K562 (cell line): Measurements from ENCODE around the gene PYGO2. TPM values are rescaled to one million over a fixed set of nuclear protein-coding genes. Genes with fewer than 3 reads are reported as not detected.

Experiments used
- AFF1 ChIP-seq, 2 experiments: fragments of 450-650 bp; IDR thresholded peaks; 2 replicates each; pipeline ENCODE4 v1.6.1; 2018; ENCODE audit warnings: mild to moderate bottlenecking in 2 of 2, low read depth in 1 of 2; ENCODE audit not compliant: partially characterized antibody in 2 of 2
- ARID2 ChIP-seq: fragments of 450-650 bp; IDR thresholded peaks from 2 replicates; pipeline ENCODE4 v1.6.1; 2017; ENCODE audit warnings: antibody characterized with exemption, mild to moderate bottlenecking
- BCOR ChIP-seq: fragments of 450-650 bp; IDR thresholded peaks from 2 replicates; pipeline ENCODE4 v1.6.1; 2016
- C11orf30 ChIP-seq: fragments of 450-650 bp; IDR thresholded peaks from 2 replicates; pipeline ENCODE4 v1.6.1; 2016; ENCODE audit warnings: low read depth, mild to moderate bottlenecking
- CBFB ChIP-seq: sonication (generic); formaldehyde crosslinking; IDR thresholded peaks from 2 replicates; pipeline ENCODE4 v1.4.0; 2020; ENCODE audit warnings: mild to moderate bottlenecking, missing genetic modification reagents
- CSDE1 ChIP-seq, 2 experiments: fragments of 450-650 bp; IDR thresholded peaks; 2 replicates each; pipeline ENCODE4 v1.6.1; 2016; ENCODE audit warnings: mild to moderate bottlenecking in 1 of 2
- CTCF ChIP-seq, 3 experiments: IDR thresholded peaks in 2 of 3; conservative IDR thresholded peaks in 1 of 3; 2 replicates each; pipeline ENCODE4 v1.5.1; 2011 to 2012; ENCODE audit warnings: low read length in 3 of 3, mild to moderate bottlenecking in 3 of 3, control low read depth in 2 of 3, improper control_type of control experiment in 1 of 3, inconsistent platforms in 1 of 3, low read depth in 1 of 3, mixed read lengths in 1 of 3, moderate library complexity in 1 of 3; ENCODE audit not compliant: insufficient read depth in 2 of 3
- EP300 ChIP-seq: IDR thresholded peaks from 2 replicates; pipeline ENCODE4 v1.6.1; 2012; ENCODE audit warnings: low read length, improper control_type of control experiment
- GTF2A2 ChIP-seq: IDR thresholded peaks from 2 replicates; pipeline ENCODE4 v1.6.1; 2016; ENCODE audit warnings: mild to moderate bottlenecking, missing genetic modification characterization, missing compliant biosample characterization
- GTF2B ChIP-seq: IDR thresholded peaks from 2 replicates; pipeline ENCODE4 v1.6.1; 2011; ENCODE audit not compliant: insufficient read length; ENCODE audit errors: extremely low read depth
- HMGXB4 ChIP-seq: sonication (generic); formaldehyde crosslinking; IDR thresholded peaks from 2 replicates; pipeline ENCODE4 v1.8.1; 2023; ENCODE audit warnings: mild to moderate bottlenecking, missing genetic modification reagents
- MAFK ChIP-seq: IDR thresholded peaks from 2 replicates; pipeline ENCODE4 v1.6.1; 2011; ENCODE audit warnings: low read length, improper control_type of control experiment
- SP1 ChIP-seq: sonication (generic); formaldehyde crosslinking; IDR thresholded peaks from 2 replicates; pipeline ENCODE4 v1.8.1; 2022; ENCODE audit warnings: mild to moderate bottlenecking, missing genetic modification reagents
- STAT5B ChIP-seq: fragments of 250-450 bp; sonication (Bioruptor Pico); IDR thresholded peaks from 2 replicates; pipeline ENCODE4 v1.8.0; 2021; ENCODE audit warnings: mild to moderate bottlenecking, inconsistent platforms
- TARDBP ChIP-seq: fragments of 450-650 bp; IDR thresholded peaks from 2 replicates; pipeline ENCODE4 v1.6.1; 2016
- TBL1XR1 ChIP-seq, 2 experiments: IDR thresholded peaks; 2 replicates each; pipeline ENCODE4 v1.6.1; 2012; ENCODE audit warnings: improper control_type of control experiment in 2 of 2, low read length in 2 of 2, mild to moderate bottlenecking in 1 of 2
- TFE3 ChIP-seq: fragments of 450-650 bp; formaldehyde crosslinking; IDR thresholded peaks from 2 replicates; pipeline ENCODE4 v1.4.0; 2020; ENCODE audit warnings: mild to moderate bottlenecking, mixed read lengths
- ZNF12 ChIP-seq: sonication (generic); formaldehyde crosslinking; IDR thresholded peaks from 2 replicates; pipeline ENCODE4 v1.4.0; 2020; ENCODE audit warnings: mild to moderate bottlenecking, missing genetic modification reagents
- polyA plus RNA-seq, 8 experiments: library from polyadenylated mRNA; depleted of rRNA in 4 of 8; stranded (reverse) in 5 of 8; unstranded in 3 of 8; fragments of >200 nt; fragmentation: Nextera tagmentation in 2 of 8; fragmentation: Illumina TruSeq in 1 of 8; extraction: Ambion mirVana in 2 of 8; extraction: Trizol in 1 of 8; gene quantifications; 2 replicates each; pipeline versions ENCODE4 v1.2.1 to v1.2.3, GENCODE V29; 2011 to 2014; ENCODE audit warnings: inconsistent platforms in 1 of 8, missing spikeins in 1 of 8
- total RNA-seq, 7 experiments: library from RNA; depleted of rRNA in 6 of 7; stranded (reverse); fragments of >200 nt in 6 of 7; fragmentation: Illumina TruSeq in 2 of 7; extraction: Trizol in 2 of 7; gene quantifications; 2 replicates each; pipeline versions ENCODE4 v1.2.1 to v1.2.3, GENCODE V29; 2011 to 2021; ENCODE audit warnings: low replicate concordance in 1 of 7

The PYGO2 gene
- total and polyA plus RNA-seq, 9 of the 15 experiments (the other 6 are each of a cell fraction or from before 2014, with no cell fraction given), result 8.3 to 36.2 (median 18.2) TPM

GRCh38 chr1:154992721-154993571 lies 31.4 kb upstream of the PYGO2 start (continued):
- TF ChIP-seq ZNF12 (no peak), CTCF (IDR thresholded peaks at IDR 0.05 in 2 of 3, conservative IDR thresholded peaks at IDR 0.05 in 1 of 3; ENCODE audit: insufficient read depth in 2 of 3, low read depth in 1 of 3, low read length in 3 of 3) (peak in 2 of 3 experiments; percentile 7 to 13; a peak in 1 of 6 replicates), CBFB (CRISPR knock-in tag) (no peak), ARID2 (no peak), EP300 (peak; percentile 18; the same call in 1 of the 2 replicates), TBL1XR1 (IDR thresholded peaks at IDR 0.05; ENCODE audit: low read length in 2 of 2) (0 out of 4 replicates have a peak, but pooled peaks of 1 of the 2 experiments have one; percentile 28), TARDBP (no peak), STAT5B (no peak), HMGXB4 (no peak), SP1 (no peak), GTF2A2 (tag) (no peak), CSDE1 (IDR thresholded peaks at IDR 0.05) (no peak), AFF1 (IDR thresholded peaks at IDR 0.05; ENCODE audit: low read depth in 1 of 2, partially characterized antibody in 2 of 2) (no peak), TFE3 (no peak), C11orf30 (peak; percentile 40), BCOR (no peak), GTF2B (no peak), MAFK (peak; percentile 2; the same call in 1 of the 2 replicates)
